ENCODE results near the gene SLC39A10.

The SLC39A10 gene

DNA sequence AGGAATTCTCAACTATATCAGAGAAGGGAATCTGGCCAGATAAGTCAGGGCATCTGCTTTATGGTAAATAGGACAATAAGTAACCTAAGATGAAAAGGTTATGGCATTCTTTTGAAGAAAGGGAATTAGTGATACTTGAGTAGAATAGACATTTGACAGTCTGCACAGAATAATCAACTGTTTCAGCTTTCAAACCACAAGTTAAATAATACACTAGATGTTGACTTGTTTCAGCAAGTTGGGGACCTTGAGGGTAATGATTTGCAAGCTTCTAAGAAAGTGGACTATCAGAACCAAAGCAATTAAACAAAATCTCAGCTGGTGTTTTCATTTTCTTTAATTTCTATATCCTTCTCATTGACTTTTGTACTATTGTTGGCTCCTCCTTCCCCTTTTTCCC is 54.5 kb downstream of the SLC39A10 start:
- no peak for DNase-seq (ENCODE audit: low spot score)
- TF ChIP-seq, protein P1, sequence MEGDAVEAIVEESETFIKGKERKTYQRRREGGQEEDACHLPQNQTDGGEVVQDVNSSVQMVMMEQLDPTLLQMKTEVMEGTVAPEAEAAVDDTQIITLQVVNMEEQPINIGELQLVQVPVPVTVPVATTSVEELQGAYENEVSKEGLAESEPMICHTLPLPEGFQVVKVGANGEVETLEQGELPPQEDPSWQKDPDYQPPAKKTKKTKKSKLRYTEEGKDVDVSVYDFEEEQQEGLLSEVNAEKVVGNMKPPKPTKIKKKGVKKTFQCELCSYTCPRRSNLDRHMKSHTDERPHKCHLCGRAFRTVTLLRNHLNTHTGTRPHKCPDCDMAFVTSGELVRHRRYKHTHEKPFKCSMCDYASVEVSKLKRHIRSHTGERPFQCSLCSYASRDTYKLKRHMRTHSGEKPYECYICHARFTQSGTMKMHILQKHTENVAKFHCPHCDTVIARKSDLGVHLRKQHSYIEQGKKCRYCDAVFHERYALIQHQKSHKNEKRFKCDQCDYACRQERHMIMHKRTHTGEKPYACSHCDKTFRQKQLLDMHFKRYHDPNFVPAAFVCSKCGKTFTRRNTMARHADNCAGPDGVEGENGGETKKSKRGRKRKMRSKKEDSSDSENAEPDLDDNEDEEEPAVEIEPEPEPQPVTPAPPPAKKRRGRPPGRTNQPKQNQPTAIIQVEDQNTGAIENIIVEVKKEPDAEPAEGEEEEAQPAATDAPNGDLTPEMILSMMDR (IDR thresholded peaks at IDR 0.05; ENCODE audit: extremely low read depth, missing control alignments), result no peak

- DNase-seq (ENCODE audit: low spot score), result no peak
- TF ChIP-seq, protein P1 (IDR thresholded peaks at IDR 0.05; ENCODE audit: extremely low read depth, missing control alignments), result no peak
These were observed 59.4 kb downstream of the SLC39A10 start for GRCh38 chr2:195716466-195716865.

DNA sequence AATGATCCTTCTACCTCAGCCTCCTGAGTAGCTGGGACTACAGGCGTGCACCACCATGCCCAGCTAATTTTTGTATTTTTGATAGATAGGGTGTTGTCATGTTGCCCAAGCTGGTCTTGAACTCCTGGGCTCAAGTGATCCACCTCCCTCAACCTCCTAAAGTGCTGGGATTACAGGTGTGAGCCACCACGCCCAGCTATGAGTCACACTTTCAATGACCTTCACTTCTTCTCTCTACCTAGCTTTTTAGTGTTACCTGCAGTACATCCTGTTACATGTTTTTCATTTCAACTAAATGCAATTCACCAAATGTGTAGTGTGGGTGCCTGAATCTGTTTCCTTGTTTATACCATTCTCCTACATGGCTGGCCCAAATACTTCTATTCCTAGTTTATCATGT is 64.0 kb downstream of the SLC39A10 start:
- DNase-seq (ENCODE audit: low spot score), result no peak
- TF ChIP-seq, protein P1 (IDR thresholded peaks at IDR 0.05; ENCODE audit: extremely low read depth, missing control alignments), result no peak

- TF ChIP-seq, protein P1 (IDR thresholded peaks at IDR 0.05; ENCODE audit: extremely low read depth, missing control alignments), result no peak
- no peak for DNase-seq (ENCODE audit: low spot score)
These were observed 65.0 kb downstream of the SLC39A10 start for GRCh38 chr2:195722075-195722474.

DNA sequence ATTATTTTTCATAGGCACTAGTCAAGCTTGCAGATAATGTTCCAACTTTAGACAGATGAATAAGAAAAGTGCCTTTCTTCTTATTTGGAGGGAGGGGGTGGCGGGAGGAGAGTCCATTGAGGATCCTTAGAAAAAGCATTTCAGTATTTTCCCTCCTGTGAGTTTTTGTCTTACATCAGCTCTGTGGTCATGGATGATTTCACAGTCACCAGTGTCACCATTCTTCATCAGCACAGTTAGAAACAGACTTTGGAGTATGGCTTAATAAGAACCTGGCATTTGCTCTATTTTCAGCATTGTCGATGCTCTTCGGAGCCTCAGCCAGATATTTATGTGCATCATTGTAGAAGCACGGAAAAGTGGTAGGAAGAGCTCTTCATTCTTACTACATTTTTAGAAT is 70.1 kb downstream of the SLC39A10 start:
- DNase-seq (ENCODE audit: low spot score), result no peak
- TF ChIP-seq, protein P1 (IDR thresholded peaks at IDR 0.05; ENCODE audit: extremely low read depth, missing control alignments), result no peak

DNA sequence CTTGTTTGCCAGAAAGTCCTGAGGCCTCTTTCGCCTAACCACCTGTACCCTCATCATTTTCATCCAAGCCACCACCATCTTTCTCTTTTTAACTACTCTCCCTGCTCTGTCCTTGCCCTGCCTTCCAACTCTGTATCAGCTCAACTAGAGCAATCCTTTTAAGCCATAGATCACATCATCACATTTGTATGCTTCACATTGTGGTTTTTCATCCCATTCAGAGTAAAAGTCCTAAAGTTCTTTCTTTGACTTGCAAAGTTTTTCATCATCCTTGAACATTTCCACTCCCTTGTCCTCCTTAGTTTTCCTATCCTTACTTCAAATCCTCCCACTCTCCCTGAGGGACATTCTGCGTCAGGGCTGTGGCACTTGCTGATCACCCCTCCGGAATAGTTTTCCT is 73.9 kb downstream of the SLC39A10 start:
- TF ChIP-seq, protein P1 (IDR thresholded peaks at IDR 0.05; ENCODE audit: extremely low read depth, missing control alignments), result no peak
- no peak for DNase-seq (ENCODE audit: low spot score)

DNA sequence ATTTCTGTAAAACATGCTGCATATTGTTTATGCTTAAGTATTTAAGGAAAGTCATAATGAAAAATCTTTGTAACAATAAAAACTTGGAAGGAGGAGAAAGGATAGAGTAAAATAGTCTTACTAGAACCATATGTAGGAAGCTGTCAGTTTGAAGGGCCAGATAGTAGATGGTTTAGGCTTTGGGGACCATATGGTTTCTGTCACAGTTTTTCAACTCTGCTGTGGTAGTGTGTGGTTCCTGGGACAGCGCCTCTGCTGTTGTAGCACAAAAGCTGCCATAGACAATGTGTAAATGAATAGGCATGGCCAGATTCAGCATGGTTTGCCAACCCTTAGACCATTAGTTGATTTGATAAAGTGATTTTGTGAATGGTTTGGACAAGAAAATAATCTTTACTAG is 75.5 kb downstream of the SLC39A10 start:
- TF ChIP-seq, protein P1 (IDR thresholded peaks at IDR 0.05; ENCODE audit: extremely low read depth, missing control alignments), result no peak
- no peak for DNase-seq (ENCODE audit: low spot score)

All from GM20000 (cell line).